ENCODE results near the gene FGFBP1. TPM values are rescaled to one million over a fixed set of nuclear protein-coding genes. Genes with fewer than 3 reads are reported as not detected.
A peak's percentile ranks its signal among the peaks of the same experiment; 100 is the strongest.

FGFBP1 gene
- total RNA-seq, 2 experiments from 2014 or later, result not detected

DNA sequence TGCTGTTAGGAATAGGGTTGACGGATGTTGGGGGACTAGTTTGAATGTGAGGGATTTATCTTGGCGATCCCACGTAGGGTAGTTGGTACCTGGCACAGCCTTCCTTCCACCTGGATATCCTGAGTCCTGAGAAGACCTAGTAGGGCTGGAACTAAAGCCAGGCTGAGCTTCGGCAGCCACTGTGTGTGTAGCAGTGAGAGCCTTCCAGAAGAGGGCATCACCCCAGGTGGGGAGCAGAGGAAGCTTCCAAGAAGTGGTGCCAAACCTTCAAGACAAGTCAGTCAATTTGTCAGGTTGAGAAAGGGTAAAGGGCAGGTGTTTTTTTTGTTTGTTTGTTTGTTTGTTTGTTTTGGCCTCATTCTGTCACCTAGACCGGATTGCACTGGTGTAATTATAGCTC is 25.6 kb upstream of the FGFBP1 start:
- ATAC-seq (ENCODE audit: poor library complexity) (no peak), DNase-seq (no peak)
- intact Hi-C loops (cut with DNase I, micrococcal nuclease), result no loop called here
- H3K9me3 Mint-ChIP-seq, result no peaks in the 10 kb centered on the region
- H3K27me3 Mint-ChIP-seq, result peaks cover 5% of the 10 kb centered on the region
- H3K27ac ChIP-seq (ENCODE audit: low read depth in 1 of 2, low read length in 2 of 2), result no peak overlapping the region
- H3K36me3 ChIP-seq (ENCODE audit: insufficient read depth, low read length), result no peaks in the 10 kb centered on the region
- no peaks in the 10 kb centered on the region for H3K9me3 ChIP-seq (ENCODE audit: control insufficient read depth in 1 of 2, insufficient read depth in 1 of 2, low read length in 2 of 2)
- CTCF ChIA-PET, result no interaction called here
- POLR2A ChIA-PET, result no interaction called here
- H3K4me3 ChIP-seq (ENCODE audit: low read length), result no peak overlapping the region
- no peak overlapping the region for H3K27ac Mint-ChIP-seq
- peaks cover 20% of the 10 kb centered on the region for H3K4me1 Mint-ChIP-seq (ENCODE audit: low read depth)
- H3K36me3 Mint-ChIP-seq (ENCODE audit: low read depth), result no peaks in the 10 kb centered on the region
- no peak overlapping the region for H3K4me3 Mint-ChIP-seq
- H3K27me3 ChIP-seq (ENCODE audit: control insufficient read depth in 1 of 2, insufficient read depth in 2 of 2, low read length in 2 of 2), result no peaks in the 10 kb centered on the region
- TF ChIP-seq, protein P1, sequence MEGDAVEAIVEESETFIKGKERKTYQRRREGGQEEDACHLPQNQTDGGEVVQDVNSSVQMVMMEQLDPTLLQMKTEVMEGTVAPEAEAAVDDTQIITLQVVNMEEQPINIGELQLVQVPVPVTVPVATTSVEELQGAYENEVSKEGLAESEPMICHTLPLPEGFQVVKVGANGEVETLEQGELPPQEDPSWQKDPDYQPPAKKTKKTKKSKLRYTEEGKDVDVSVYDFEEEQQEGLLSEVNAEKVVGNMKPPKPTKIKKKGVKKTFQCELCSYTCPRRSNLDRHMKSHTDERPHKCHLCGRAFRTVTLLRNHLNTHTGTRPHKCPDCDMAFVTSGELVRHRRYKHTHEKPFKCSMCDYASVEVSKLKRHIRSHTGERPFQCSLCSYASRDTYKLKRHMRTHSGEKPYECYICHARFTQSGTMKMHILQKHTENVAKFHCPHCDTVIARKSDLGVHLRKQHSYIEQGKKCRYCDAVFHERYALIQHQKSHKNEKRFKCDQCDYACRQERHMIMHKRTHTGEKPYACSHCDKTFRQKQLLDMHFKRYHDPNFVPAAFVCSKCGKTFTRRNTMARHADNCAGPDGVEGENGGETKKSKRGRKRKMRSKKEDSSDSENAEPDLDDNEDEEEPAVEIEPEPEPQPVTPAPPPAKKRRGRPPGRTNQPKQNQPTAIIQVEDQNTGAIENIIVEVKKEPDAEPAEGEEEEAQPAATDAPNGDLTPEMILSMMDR (IDR thresholded peaks at IDR 0.05), result no peak
- H3K4me1 ChIP-seq (ENCODE audit: insufficient read depth, low read length), result peaks cover 14% of the 10 kb centered on the region

- H3K4me3 ChIP-seq (ENCODE audit: low read length), result no peak overlapping the region
Measured at GRCh38 chr4:15963576-15963975, 25.0 kb upstream of the FGFBP1 start.

GRCh38 chr4:15963001-15963451 is 24.5 kb upstream of the FGFBP1 start, which contains the start of gene FGFBP2:
Gene FGFBP2 (minus strand): TSS chr4:15963175. CDS start chr4:15963129, 46 bp downstream.
- peak within 1 kb of the TSS; percentile 17 for H3K4me3 Mint-ChIP-seq
- Histone ChIP-seq H3K4me1 (ENCODE audit: insufficient read depth, low read length) (peaks cover 14% of the 10 kb centered on the region), H3K4me3 (ENCODE audit: low read length) (peak within 1 kb of the TSS; percentile 26), H3K27ac (ENCODE audit: low read depth in 1 of 2, low read length in 2 of 2) (no peak within 1 kb of the TSS), H3K36me3 (ENCODE audit: insufficient read depth, low read length) (no peaks in the 10 kb centered on the region), H3K9me3 (ENCODE audit: control insufficient read depth in 1 of 2, insufficient read depth in 1 of 2, low read length in 2 of 2) (no peaks in the 10 kb centered on the region), H3K27me3 (ENCODE audit: control insufficient read depth in 1 of 2, insufficient read depth in 2 of 2, low read length in 2 of 2) (no peaks in the 10 kb centered on the region)
- ChIA-PET POLR2A (interaction anchor here (1.4 kb wide), 1 partner anchor 42 kb away, joined by 4 read pairs; no protein-coding TSS in a partner anchor), CTCF (no interaction called here)
- H3K27ac Mint-ChIP-seq, result no peak within 1 kb of the TSS
- peaks cover 20% of the 10 kb centered on the region for H3K4me1 Mint-ChIP-seq (ENCODE audit: low read depth)
- no peaks in the 10 kb centered on the region for H3K9me3 Mint-ChIP-seq
- H3K36me3 Mint-ChIP-seq (ENCODE audit: low read depth), result no peaks in the 10 kb centered on the region
- TF ChIP-seq, protein P1 (IDR thresholded peaks at IDR 0.05), result no peak
- intact Hi-C loops (cut with DNase I, micrococcal nuclease), result loop anchor here (1.0 kb wide), 1 partner anchor 38 kb away; no protein-coding TSS in a partner anchor
- peak; percentile 91 for ATAC-seq (ENCODE audit: poor library complexity)
- H3K27me3 Mint-ChIP-seq, result no peaks in the 10 kb centered on the region
- DNase-seq, result peak in 11 of 14 experiments; percentile 6 to 74 (median 50)

More at GRCh38 chr4:15963576-15963975, 25.0 kb upstream of the FGFBP1 start:
- H3K9me3 ChIP-seq (ENCODE audit: control insufficient read depth in 1 of 2, insufficient read depth in 1 of 2, low read length in 2 of 2), result no peaks in the 10 kb centered on the region
- peaks cover 20% of the 10 kb centered on the region for H3K4me1 Mint-ChIP-seq (ENCODE audit: low read depth)
- DNase-seq (peak in 4 of 14 experiments; percentile 4 to 65 (median 40)), ATAC-seq (ENCODE audit: poor library complexity) (peak; percentile 34)
- ChIA-PET POLR2A (no interaction called here), CTCF (no interaction called here)
- peak overlapping the region; percentile 17 for H3K4me3 Mint-ChIP-seq
- no peak overlapping the region for H3K27ac ChIP-seq (ENCODE audit: low read depth in 1 of 2, low read length in 2 of 2)
- H3K27me3 ChIP-seq (ENCODE audit: control insufficient read depth in 1 of 2, insufficient read depth in 2 of 2, low read length in 2 of 2), result no peaks in the 10 kb centered on the region
- H3K9me3 Mint-ChIP-seq, result no peaks in the 10 kb centered on the region
- intact Hi-C loops (cut with DNase I, micrococcal nuclease), result loop anchor here (1.0 kb wide), 1 partner anchor 38 kb away; no protein-coding TSS in a partner anchor
- no peak overlapping the region for H3K27ac Mint-ChIP-seq
- H3K27me3 Mint-ChIP-seq, result no peaks in the 10 kb centered on the region
- TF ChIP-seq, protein P1 (IDR thresholded peaks at IDR 0.05), result no peak
- peaks cover 14% of the 10 kb centered on the region for H3K4me1 ChIP-seq (ENCODE audit: insufficient read depth, low read length)
- no peaks in the 10 kb centered on the region for H3K36me3 ChIP-seq (ENCODE audit: insufficient read depth, low read length)
- no peaks in the 10 kb centered on the region for H3K36me3 Mint-ChIP-seq (ENCODE audit: low read depth)
